Measurements from ENCODE around the gene MICAL2.

MICAL2 gene

GRCh38 chr11:12236744-12237101 lies 126.3 kb downstream of the MICAL2 start:
- ATAC-seq (no peak), DNase-seq (ENCODE audit: low spot score in 2 of 2) (no peak)
- peak overlapping the region; percentile 79 for H3K27ac Mint-ChIP-seq
- H3K4me3 Mint-ChIP-seq: no peak overlapping the region
- H3K4me1 Mint-ChIP-seq: peaks cover 45% of the 10 kb centered on the region
- H3K9me3 Mint-ChIP-seq: no peaks in the 10 kb centered on the region
- H3K36me3 Mint-ChIP-seq: peaks cover 95% of the 10 kb centered on the region

DNA sequence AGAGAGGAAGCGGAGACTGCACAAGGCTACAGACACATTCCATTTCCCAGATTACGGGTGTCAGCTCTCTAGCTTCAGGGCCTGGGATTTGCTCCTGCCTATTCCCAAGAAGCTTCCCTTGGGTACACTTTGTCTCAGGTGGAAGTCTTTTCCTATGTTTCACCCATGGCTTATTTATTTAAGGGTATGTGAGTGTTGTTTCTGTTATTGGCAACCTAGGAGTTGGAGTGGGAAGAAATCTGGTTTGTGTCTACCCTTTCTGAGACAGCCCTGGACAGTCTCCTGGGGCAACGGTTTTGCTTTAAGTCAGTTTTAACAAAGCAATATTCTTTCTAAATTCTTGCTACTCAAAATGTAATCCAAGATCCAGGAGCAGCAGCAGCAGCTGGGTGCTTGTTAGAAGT lies 127.0 kb downstream of the MICAL2 start:
- H3K36me3 Mint-ChIP-seq: peaks cover 95% of the 10 kb centered on the region
- no peak for ATAC-seq
- no peak overlapping the region for H3K27ac Mint-ChIP-seq

DNA sequence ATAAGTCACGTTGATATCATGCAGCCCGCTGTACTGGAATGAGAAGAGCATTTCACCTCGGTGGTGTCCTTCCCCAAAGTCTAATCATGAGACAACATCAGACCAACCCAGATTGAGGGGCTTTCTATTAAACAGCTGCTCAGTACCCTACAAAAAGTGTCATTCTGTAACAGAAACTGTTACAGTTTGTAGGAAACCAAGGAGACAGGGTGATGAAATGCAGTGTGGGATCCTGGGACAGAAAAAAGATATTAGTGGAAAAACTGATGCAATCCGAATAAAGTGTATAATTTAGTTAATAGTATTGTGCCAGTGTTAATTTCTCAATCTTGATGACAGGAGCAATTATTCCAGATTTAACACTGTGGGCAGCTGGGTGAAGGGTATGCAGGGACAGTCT lies 128.0 kb downstream of the MICAL2 start:
- DNase-seq (ENCODE audit: low spot score in 2 of 2): no peak
- ATAC-seq: no peak
- Mint-ChIP-seq H3K36me3 (peaks cover 95% of the 10 kb centered on the region), H3K4me1 (peaks cover 58% of the 10 kb centered on the region), H3K27ac (no peak overlapping the region), H3K9me3 (no peaks in the 10 kb centered on the region), H3K4me3 (no peak overlapping the region)

More for the DNA sequence above, 127.0 kb downstream of the MICAL2 start:
- no peak for DNase-seq (ENCODE audit: low spot score in 2 of 2)
- H3K4me1 Mint-ChIP-seq: peaks cover 47% of the 10 kb centered on the region
- H3K4me3 Mint-ChIP-seq: no peak overlapping the region
- H3K9me3 Mint-ChIP-seq: no peaks in the 10 kb centered on the region

GRCh38 chr11:12239396-12239795 lies 129.0 kb downstream of the MICAL2 start:
- ATAC-seq (no peak), DNase-seq (ENCODE audit: low spot score in 2 of 2) (no peak)
- no peak overlapping the region for H3K27ac Mint-ChIP-seq
- peaks cover 95% of the 10 kb centered on the region for H3K36me3 Mint-ChIP-seq
- H3K9me3 Mint-ChIP-seq: no peaks in the 10 kb centered on the region
- peaks cover 62% of the 10 kb centered on the region for H3K4me1 Mint-ChIP-seq
- no peak overlapping the region for H3K4me3 Mint-ChIP-seq

DNA sequence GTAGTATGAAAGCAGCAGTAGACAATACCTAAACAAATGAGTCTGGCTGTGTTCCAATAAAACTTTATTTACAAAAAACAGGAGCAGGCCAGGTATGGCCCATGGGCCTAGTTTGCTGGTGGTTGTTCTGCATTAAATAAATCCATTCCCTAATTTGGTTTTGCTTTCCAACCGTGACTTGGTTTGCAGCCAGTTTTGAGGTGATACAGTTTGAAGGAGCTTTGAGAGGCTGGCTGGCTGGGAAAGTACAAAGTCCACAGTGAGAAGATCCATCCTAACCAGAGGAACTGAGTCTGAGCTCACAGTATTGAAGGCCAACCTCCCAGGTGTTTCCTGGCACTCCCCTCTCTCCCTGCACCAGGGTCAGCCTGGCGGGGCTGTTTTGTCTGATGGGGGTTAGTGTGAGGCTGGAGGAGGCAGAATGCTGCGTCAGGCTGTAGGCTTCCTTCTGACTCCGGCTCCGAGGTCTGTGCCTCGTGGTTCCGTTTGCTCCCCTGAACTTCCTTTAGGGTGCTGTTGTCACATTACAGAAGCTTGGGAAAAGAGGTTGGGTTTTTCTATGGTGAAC lies 129.5 kb downstream of the MICAL2 start:
- Mint-ChIP-seq H3K36me3 (peaks cover 95% of the 10 kb centered on the region), H3K27ac (no peak overlapping the region)

DNA sequence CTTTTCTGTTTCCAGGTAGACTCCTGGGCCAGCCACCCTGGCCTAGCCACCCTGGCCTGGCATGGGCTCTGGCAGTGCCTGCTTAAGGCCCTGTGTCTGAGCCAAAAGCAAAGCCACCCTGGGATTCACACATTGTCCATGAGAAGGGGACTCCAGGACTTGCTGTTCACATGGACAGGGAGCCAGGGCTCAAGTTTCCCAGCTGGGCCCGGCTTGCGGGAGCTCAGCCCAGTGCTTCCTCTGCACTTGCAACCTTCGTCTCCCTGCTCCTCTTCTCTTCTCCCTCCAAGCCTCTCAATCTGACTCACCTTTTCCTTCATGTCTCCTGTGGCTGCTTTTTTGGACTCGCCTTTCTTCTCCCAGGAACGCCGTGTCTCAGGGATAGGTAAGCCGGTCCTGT lies 130.3 kb downstream of the MICAL2 start:
- Mint-ChIP-seq H3K36me3 (peaks cover 98% of the 10 kb centered on the region), H3K9me3 (no peaks in the 10 kb centered on the region)

More for the DNA sequence above, 129.5 kb downstream of the MICAL2 start:
- DNase-seq (ENCODE audit: low spot score in 2 of 2): no peak
- no peak overlapping the region for H3K4me3 Mint-ChIP-seq
- peaks cover 61% of the 10 kb centered on the region for H3K4me1 Mint-ChIP-seq
- ATAC-seq: no peak
- H3K9me3 Mint-ChIP-seq: no peaks in the 10 kb centered on the region

DNA sequence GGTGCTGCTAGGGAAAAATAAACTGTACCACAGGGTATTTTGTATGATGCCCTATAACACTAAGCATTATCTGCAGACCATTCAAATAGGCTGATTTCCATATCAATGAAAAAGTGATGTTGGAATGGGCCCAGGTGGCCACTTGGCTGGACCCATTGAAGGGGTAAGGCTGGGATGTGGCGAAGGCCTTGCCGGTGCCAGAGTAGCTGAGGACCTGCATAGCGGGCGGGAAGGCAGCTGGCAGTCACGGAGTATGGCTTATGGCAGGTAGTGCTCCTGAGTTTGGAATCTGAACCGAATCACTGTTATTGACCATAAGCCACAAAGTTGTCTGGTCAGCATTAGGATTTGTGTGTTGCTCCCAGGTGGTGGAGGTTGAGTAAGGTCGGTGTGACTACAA lies 131.0 kb downstream of the MICAL2 start:
- H3K36me3 Mint-ChIP-seq: peaks cover 96% of the 10 kb centered on the region
- ATAC-seq: no peak
- H3K4me1 Mint-ChIP-seq: peaks cover 45% of the 10 kb centered on the region
- H3K27ac Mint-ChIP-seq: peak overlapping the region; percentile 44
- H3K4me3 Mint-ChIP-seq: no peak overlapping the region
- H3K9me3 Mint-ChIP-seq: no peaks in the 10 kb centered on the region
- no peak for DNase-seq (ENCODE audit: low spot score in 2 of 2)

More for the DNA sequence above, 130.3 kb downstream of the MICAL2 start:
- Mint-ChIP-seq H3K4me1 (peaks cover 53% of the 10 kb centered on the region), H3K27ac (peak overlapping the region; percentile 44), H3K4me3 (no peak overlapping the region)
- ATAC-seq (no peak), DNase-seq (ENCODE audit: low spot score in 2 of 2) (no peak)

GRCh38 chr11:12241971-12242672 lies 131.7 kb downstream of the MICAL2 start:
- H3K4me1 Mint-ChIP-seq: peaks cover 40% of the 10 kb centered on the region
- H3K27ac Mint-ChIP-seq: peak overlapping the region; percentile 77
- H3K9me3 Mint-ChIP-seq: no peaks in the 10 kb centered on the region
- DNase-seq (ENCODE audit: low spot score in 2 of 2) (no peak), ATAC-seq (peak; percentile 67)
- H3K36me3 Mint-ChIP-seq: peaks cover 96% of the 10 kb centered on the region
- H3K4me3 Mint-ChIP-seq: peak overlapping the region; percentile 7

GRCh38 chr11:12242966-12243365 lies 132.6 kb downstream of the MICAL2 start:
- H3K27ac Mint-ChIP-seq: peak overlapping the region; percentile 77
- ATAC-seq: no peak
- peaks cover 40% of the 10 kb centered on the region for H3K4me1 Mint-ChIP-seq
- H3K36me3 Mint-ChIP-seq: peaks cover 96% of the 10 kb centered on the region
- DNase-seq (ENCODE audit: low spot score in 2 of 2): no peak
- no peak overlapping the region for H3K4me3 Mint-ChIP-seq
- H3K9me3 Mint-ChIP-seq: no peaks in the 10 kb centered on the region

- H3K27ac Mint-ChIP-seq: peak overlapping the region; percentile 77
- no peak for ATAC-seq
- no peak for DNase-seq (ENCODE audit: low spot score in 2 of 2)
- no peak overlapping the region for H3K4me3 Mint-ChIP-seq
- H3K9me3 Mint-ChIP-seq: no peaks in the 10 kb centered on the region
- H3K36me3 Mint-ChIP-seq: peaks cover 96% of the 10 kb centered on the region
- peaks cover 40% of the 10 kb centered on the region for H3K4me1 Mint-ChIP-seq
Observed at GRCh38 chr11:12243486-12243885, 133.1 kb downstream of the MICAL2 start.

GRCh38 chr11:12243911-12244550 lies 133.6 kb downstream of the MICAL2 start:
- ATAC-seq (no peak), DNase-seq (ENCODE audit: low spot score in 2 of 2) (no peak)
- H3K9me3 Mint-ChIP-seq: no peaks in the 10 kb centered on the region
- H3K4me1 Mint-ChIP-seq: peaks cover 40% of the 10 kb centered on the region
- H3K27ac Mint-ChIP-seq: peak overlapping the region; percentile 15
- H3K36me3 Mint-ChIP-seq: peaks cover 96% of the 10 kb centered on the region
- no peak overlapping the region for H3K4me3 Mint-ChIP-seq

DNA sequence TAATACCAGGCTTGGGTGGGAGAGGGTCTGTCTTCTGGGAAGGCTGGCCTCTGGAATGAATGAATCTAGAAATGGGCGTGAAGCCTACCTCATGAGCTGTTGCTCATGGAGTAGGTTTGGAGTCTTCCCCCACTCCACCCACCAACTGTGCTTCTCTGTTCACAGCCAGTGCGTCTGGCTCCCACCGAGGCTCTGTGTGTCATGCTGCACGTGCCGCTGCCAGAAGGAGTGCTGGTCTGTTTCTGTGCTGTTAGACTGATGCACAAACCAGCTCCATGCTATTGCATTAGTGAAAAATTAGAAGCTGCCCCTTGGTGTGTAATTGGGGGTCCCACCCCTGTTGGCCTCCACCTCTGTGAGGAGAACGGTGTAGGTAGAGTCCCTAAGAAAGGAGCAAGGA lies 134.7 kb downstream of the MICAL2 start:
- Mint-ChIP-seq H3K4me3 (no peak overlapping the region), H3K36me3 (peaks cover 96% of the 10 kb centered on the region), H3K4me1 (peaks cover 40% of the 10 kb centered on the region), H3K9me3 (no peaks in the 10 kb centered on the region), H3K27ac (peak overlapping the region; percentile 15)
- no peak for ATAC-seq
- no peak for DNase-seq (ENCODE audit: low spot score in 2 of 2)

DNA sequence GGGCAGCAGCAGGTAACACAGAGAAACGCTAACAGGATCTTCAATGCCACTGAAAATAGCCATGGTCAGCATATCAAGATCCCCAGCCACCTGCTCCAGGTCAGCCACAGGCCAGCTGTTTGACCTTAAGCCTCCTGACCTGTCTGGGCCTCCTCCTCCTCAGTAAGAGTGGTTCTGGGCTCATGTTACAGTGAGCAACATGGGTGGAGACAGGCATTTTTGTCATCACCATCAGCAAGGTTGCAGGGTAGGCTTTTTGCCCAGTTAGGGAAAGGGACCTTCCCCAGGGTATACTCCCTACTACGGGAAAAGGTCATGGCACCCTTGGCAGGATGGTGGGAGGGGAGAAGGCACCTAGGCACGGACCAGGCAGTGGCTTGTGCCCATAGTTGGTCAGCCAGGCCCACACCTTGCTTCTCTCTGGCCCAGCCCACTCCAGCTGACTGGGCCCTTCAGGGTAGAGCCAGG lies 135.2 kb downstream of the MICAL2 start:
- Mint-ChIP-seq H3K4me3 (no peak overlapping the region), H3K4me1 (peaks cover 40% of the 10 kb centered on the region), H3K9me3 (no peaks in the 10 kb centered on the region), H3K27ac (no peak overlapping the region), H3K36me3 (peaks cover 96% of the 10 kb centered on the region)
- ATAC-seq (no peak), DNase-seq (ENCODE audit: low spot score in 2 of 2) (no peak)

DNA sequence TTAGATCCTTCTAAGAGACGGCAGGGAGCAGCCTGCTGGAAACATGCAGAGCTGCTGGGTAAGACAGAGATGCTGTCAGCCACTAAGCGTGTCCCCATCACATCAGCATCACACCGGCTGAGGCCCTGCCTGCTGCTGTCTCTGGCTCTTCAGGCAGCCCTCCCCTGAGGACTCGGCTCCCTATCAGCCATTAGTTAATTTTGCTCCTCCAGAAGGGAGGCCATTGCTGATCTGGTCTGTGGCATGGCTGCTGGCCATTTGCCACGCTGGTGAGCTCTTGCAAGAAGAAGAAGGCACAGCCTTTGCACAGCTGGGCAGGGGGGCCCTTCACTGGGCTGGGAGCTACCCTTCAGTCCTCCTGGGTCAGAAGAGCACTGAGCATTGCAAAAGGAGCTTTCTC lies 135.8 kb downstream of the MICAL2 start:
- Mint-ChIP-seq H3K27ac (no peak overlapping the region), H3K4me3 (no peak overlapping the region), H3K4me1 (peaks cover 36% of the 10 kb centered on the region), H3K9me3 (no peaks in the 10 kb centered on the region), H3K36me3 (peaks cover 96% of the 10 kb centered on the region)
- no peak for ATAC-seq
- DNase-seq (ENCODE audit: low spot score in 2 of 2): no peak

GRCh38 chr11:12246989-12247388 lies 136.6 kb downstream of the MICAL2 start:
- Mint-ChIP-seq H3K9me3 (no peaks in the 10 kb centered on the region), H3K36me3 (peaks cover 96% of the 10 kb centered on the region), H3K4me3 (no peak overlapping the region), H3K27ac (no peak overlapping the region), H3K4me1 (peaks cover 28% of the 10 kb centered on the region)
- DNase-seq (ENCODE audit: low spot score in 2 of 2) (no peak), ATAC-seq (no peak)
